OCI-LY7 (cell line): ENCODE measurements around the gene PTPRM. TPM values are rescaled to one million over a fixed set of nuclear protein-coding genes. Genes with fewer than 3 reads are reported as not detected.
"Not testable (repeated sequence)": the region's sequence is repeated elsewhere in the genome, so short reads cannot be mapped to it uniquely, and the experiment has no call there.

Experiments used
- BruUV-seq: library from RNA; stranded (reverse); fragments of 400-500 nt; replicated peaks from 2 replicates; lab custom pipeline; 2021; lab: Mats Ljungman, UMichigan
- CTCF ChIA-PET: fragments of 300-600 bp; sonication (Branson Sonifier 250); formaldehyde crosslinking; loops from one replicate; lab custom pipeline; 2022; ENCODE audit warnings: antibody characterized with exemption; ENCODE audit not compliant: unreplicated experiment; lab: Charles Lee
- POLR2A ChIA-PET: fragments of 300-600 bp; sonication (Branson Sonifier 250); formaldehyde crosslinking; loops from one replicate; lab custom pipeline; 2022; ENCODE audit warnings: antibody characterized with exemption; lab: Charles Lee
- DNase-seq: peaks from one replicate; pipeline ENCODE4 v3.0.0-alpha.2; 2015; ENCODE audit warnings: low spot score
- H2AFZ ChIP-seq: fragments of 200-600 bp; sonication (generic), shearing (Covaris generic); 2 replicates; pipeline ENCODE4 v1.6.1; 2014; ENCODE audit warnings: mild to moderate bottlenecking, antibody characterized with exemption, low read length, moderate library complexity
- H3K27ac ChIP-seq: fragments of 200-600 bp; sonication (generic); 2 replicates; pipeline ENCODE4 v1.5.1; 2014; ENCODE audit warnings: mixed run types, low read depth, mild to moderate bottlenecking, moderate library complexity, low read length, inconsistent platforms; ENCODE audit not compliant: poor library complexity, severe bottlenecking
- H3K36me3 ChIP-seq: fragments of 200-600 bp; sonication (generic); 2 replicates; pipeline ENCODE4 v1.6.1; 2014; ENCODE audit warnings: mild to moderate bottlenecking, antibody characterized with exemption, low read length, moderate library complexity, mixed read lengths; ENCODE audit not compliant: insufficient read depth
- H3K4me1 ChIP-seq: fragments of 200-600 bp; sonication (generic); 2 replicates; pipeline ENCODE4 v1.5.1; 2014; ENCODE audit warnings: mild to moderate bottlenecking, low read length; ENCODE audit not compliant: insufficient read depth, poor library complexity, severe bottlenecking
- H3K4me2 ChIP-seq: fragments of 200-600 bp; sonication (generic); 2 replicates; pipeline ENCODE4 v1.6.1; 2014; ENCODE audit warnings: mild to moderate bottlenecking, low read length
- H3K4me3 ChIP-seq: fragments of 200-600 bp; sonication (generic); 2 replicates; pipeline ENCODE4 v1.5.1; 2014; ENCODE audit warnings: mild to moderate bottlenecking, low read depth, low read length; ENCODE audit not compliant: poor library complexity, severe bottlenecking
- H3K79me2 ChIP-seq: fragments of 200-600 bp; sonication (generic); 2 replicates; pipeline ENCODE4 v1.6.1; 2016; ENCODE audit warnings: low read depth, mild to moderate bottlenecking, low read length, moderate library complexity, mixed read lengths; ENCODE audit not compliant: insufficient read depth
- H3K9me2 ChIP-seq: fragments of 200-600 bp; sonication (generic); 2 replicates; pipeline ENCODE4 v1.6.1; 2016; ENCODE audit warnings: mild to moderate bottlenecking, low read length, mixed read lengths; ENCODE audit not compliant: insufficient read depth
- H3K9me3 ChIP-seq: fragments of 200-600 bp; sonication (generic); 2 replicates; pipeline ENCODE4 v1.6.1; 2014; ENCODE audit warnings: mild to moderate bottlenecking, mixed run types, low read length, mixed read lengths
- H4K20me1 ChIP-seq: fragments of 200-600 bp; sonication (generic); 2 replicates; pipeline ENCODE4 v1.6.1; 2014; ENCODE audit warnings: mild to moderate bottlenecking, antibody characterized with exemption, low read length, moderate library complexity, mixed read lengths; ENCODE audit not compliant: insufficient read depth
- EZH2phosphoT487 ChIP-seq: fragments of 200-600 bp; sonication (generic); IDR thresholded peaks from 2 replicates; pipeline ENCODE4 v1.6.1; 2018; ENCODE audit warnings: low read depth, borderline replicate concordance, mild to moderate bottlenecking, mixed run types, antibody characterized with exemption, low read length, moderate library complexity, mixed read lengths
- intact Hi-C: fragments of 100-400 bp; cut with micrococcal nuclease; formaldehyde crosslinking; loops from one replicate; pipeline ENCODE4 v1.10.0; 2022; ENCODE audit not compliant: unreplicated experiment
- total RNA-seq, 2 experiments: library from RNA; depleted of rRNA in 1 of 2; stranded (reverse); fragments of >200 nt in 1 of 2; shearing (Covaris generic) in 1 of 2; gene quantifications; 2 replicates each; pipeline ENCODE4 v1.2.3, GENCODE V29; 2014 to 2022
- TF ChIP-seq, protein P1 (sequence below): fragments of 200-600 bp; sonication (generic); conservative IDR thresholded peaks from 2 replicates; pipeline ENCODE4 v1.5.1; 2014; ENCODE audit warnings: mild to moderate bottlenecking, antibody characterized with exemption, low read length, moderate library complexity, mixed read lengths

Gene PTPRM
- total RNA-seq, 2 experiments from 2014 or later, result not detected

DNA sequence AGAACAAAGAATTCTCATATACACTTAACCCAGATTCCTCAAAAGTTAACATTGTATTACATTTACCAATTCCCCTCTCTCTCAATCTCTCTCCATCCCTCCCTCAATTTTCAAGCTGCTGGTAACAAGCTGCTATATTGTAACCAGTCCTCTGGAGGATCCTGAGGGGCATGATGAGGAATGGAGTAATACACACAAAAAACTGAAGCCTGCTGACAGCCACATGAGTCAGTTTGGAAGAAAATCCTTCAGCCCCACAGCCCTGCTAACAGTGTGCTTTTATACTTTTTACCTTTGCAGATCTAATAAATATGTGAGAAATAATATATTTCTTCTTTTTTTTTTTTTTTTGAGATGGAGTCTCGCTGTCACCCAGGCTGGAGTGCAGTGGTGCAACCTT lies 876.4 kb downstream of the PTPRM start:
- no peaks in the 10 kb centered on the region for H4K20me1 ChIP-seq
- no peaks in the 10 kb centered on the region for H3K9me3 ChIP-seq
- TF ChIP-seq EZH2phosphoT487, result no peak
- TF ChIP-seq, protein P1, sequence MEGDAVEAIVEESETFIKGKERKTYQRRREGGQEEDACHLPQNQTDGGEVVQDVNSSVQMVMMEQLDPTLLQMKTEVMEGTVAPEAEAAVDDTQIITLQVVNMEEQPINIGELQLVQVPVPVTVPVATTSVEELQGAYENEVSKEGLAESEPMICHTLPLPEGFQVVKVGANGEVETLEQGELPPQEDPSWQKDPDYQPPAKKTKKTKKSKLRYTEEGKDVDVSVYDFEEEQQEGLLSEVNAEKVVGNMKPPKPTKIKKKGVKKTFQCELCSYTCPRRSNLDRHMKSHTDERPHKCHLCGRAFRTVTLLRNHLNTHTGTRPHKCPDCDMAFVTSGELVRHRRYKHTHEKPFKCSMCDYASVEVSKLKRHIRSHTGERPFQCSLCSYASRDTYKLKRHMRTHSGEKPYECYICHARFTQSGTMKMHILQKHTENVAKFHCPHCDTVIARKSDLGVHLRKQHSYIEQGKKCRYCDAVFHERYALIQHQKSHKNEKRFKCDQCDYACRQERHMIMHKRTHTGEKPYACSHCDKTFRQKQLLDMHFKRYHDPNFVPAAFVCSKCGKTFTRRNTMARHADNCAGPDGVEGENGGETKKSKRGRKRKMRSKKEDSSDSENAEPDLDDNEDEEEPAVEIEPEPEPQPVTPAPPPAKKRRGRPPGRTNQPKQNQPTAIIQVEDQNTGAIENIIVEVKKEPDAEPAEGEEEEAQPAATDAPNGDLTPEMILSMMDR, result no peak
- H3K79me2 ChIP-seq, result no peaks in the 10 kb centered on the region
- DNase-seq, result no peak
- H2AFZ ChIP-seq, result no peak overlapping the region
- ChIA-PET POLR2A (no interaction called here), CTCF (no interaction called here)
- H3K27ac ChIP-seq, result no peak overlapping the region
- H3K36me3 ChIP-seq, result no peaks in the 10 kb centered on the region
- no TSS peak for BruUV-seq
- H3K4me3 ChIP-seq, result no peak overlapping the region
- intact Hi-C loops, result no loop called here
- H3K4me1 ChIP-seq, result no peaks in the 10 kb centered on the region
- no peaks in the 10 kb centered on the region for H3K9me2 ChIP-seq
- H3K4me2 ChIP-seq, result no peak overlapping the region

DNA sequence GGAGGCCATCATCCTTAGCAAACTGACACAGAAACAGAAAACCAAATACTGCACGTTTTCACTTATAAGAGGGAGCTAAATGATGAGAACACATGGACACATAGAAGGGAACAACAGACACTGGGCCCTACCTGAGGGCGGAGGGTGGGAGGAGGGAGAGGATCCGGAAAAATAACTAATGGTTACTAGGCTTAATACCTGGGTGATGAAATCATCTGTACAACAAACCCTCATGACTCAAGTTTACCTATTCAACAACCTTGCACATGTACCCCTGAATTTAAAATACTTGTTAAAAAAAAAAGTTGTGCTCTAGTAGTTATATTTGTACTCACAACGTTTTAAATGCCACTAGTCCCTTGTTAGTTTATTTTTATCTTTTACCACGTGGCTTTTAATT lies 879.8 kb downstream of the PTPRM start:
- DNase-seq, H3K4me2 ChIP-seq, H3K9me3 ChIP-seq, CTCF ChIA-PET, H3K4me1 ChIP-seq, H3K36me3 ChIP-seq, intact Hi-C loops, H2AFZ ChIP-seq, BruUV-seq, H3K9me2 ChIP-seq, POLR2A ChIA-PET, H3K79me2 ChIP-seq, H3K27ac ChIP-seq, H4K20me1 ChIP-seq, H3K4me3 ChIP-seq: not testable (repeated sequence)

DNA sequence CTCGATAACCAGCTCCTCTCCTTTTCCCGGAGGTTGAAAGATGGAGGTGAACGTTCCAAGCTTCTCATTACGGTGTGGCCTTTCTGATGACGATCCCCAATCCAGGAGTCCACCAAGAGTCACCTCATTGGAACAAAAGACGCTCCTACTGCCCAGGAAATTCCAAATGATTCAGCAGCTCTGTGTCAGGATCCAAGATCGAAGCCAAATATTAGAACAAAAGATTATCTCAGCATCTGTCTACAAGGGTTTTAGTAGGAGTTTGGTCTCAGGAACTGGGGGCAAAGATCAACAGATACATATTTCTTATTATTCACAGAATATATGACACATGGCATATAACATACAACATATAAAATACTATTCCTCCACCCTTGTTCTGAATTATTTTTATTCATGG lies 881.0 kb downstream of the PTPRM start:
- no peak for DNase-seq
- Histone ChIP-seq H3K27ac (no peak overlapping the region), H3K4me3 (no peak overlapping the region), H3K9me2 (no peaks in the 10 kb centered on the region), H3K79me2 (no peaks in the 10 kb centered on the region), H3K9me3 (no peaks in the 10 kb centered on the region), H4K20me1 (no peaks in the 10 kb centered on the region), H2AFZ (no peak overlapping the region), H3K4me1 (no peaks in the 10 kb centered on the region), H3K4me2 (no peak overlapping the region), H3K36me3 (no peaks in the 10 kb centered on the region)
- intact Hi-C loops, result no loop called here
- CTCF ChIA-PET, result no interaction called here
- BruUV-seq, result no TSS peak
- TF ChIP-seq, protein P1, result no peak
- no peak for TF ChIP-seq EZH2phosphoT487
- POLR2A ChIA-PET, result no interaction called here
